K562 (cell line): Measurements from ENCODE around the gene AURKB. TPM values are rescaled to one million over a fixed set of nuclear protein-coding genes. Genes with fewer than 3 reads are reported as not detected.

ENCODE experiments used
- ASH1L ChIP-seq: fragments of 450-650 bp; IDR thresholded peaks from 2 replicates; pipeline ENCODE4 v1.6.1; 2018; ENCODE audit warnings: borderline replicate concordance, mild to moderate bottlenecking, low read depth; ENCODE audit not compliant: partially characterized antibody
- E4F1 ChIP-seq: fragments of 250-450 bp; sonication (Bioruptor Pico); IDR thresholded peaks from 2 replicates; pipeline ENCODE4 v1.5.0; 2021; ENCODE audit warnings: mild to moderate bottlenecking, borderline replicate concordance
- HCFC1 ChIP-seq: IDR thresholded peaks from 2 replicates; pipeline ENCODE4 v1.6.1; 2012; ENCODE audit warnings: low read depth, low read length, improper control_type of control experiment
- HNRNPLL ChIP-seq: fragments of 200-400 bp; formaldehyde crosslinking; IDR thresholded peaks from 2 replicates; pipeline ENCODE4 v1.6.1; 2017; ENCODE audit warnings: low read length, low read depth, mild to moderate bottlenecking; ENCODE audit not compliant: poor library complexity, severe bottlenecking
- HOXB6 ChIP-seq: fragments of 250-450 bp; sonication (Bioruptor Pico); IDR thresholded peaks from 2 replicates; pipeline ENCODE4 v1.5.1; 2022; ENCODE audit warnings: mild to moderate bottlenecking, borderline replicate concordance
- PATZ1 ChIP-seq: fragments of 250-450 bp; sonication (Bioruptor Pico); IDR thresholded peaks from 2 replicates; pipeline ENCODE4 v1.5.0; 2020; ENCODE audit warnings: mild to moderate bottlenecking, borderline replicate concordance
- POLR2B ChIP-seq: fragments of 450-650 bp; IDR thresholded peaks from 2 replicates; pipeline ENCODE4 v1.6.1; 2018; ENCODE audit warnings: low read depth; ENCODE audit not compliant: partially characterized antibody
- SIN3A ChIP-seq, 2 experiments: fragments of 150-350 bp in 1 of 2; IDR thresholded peaks; 2 replicates each; pipeline ENCODE4 v1.6.1; 2011 to 2016; ENCODE audit warnings: borderline replicate concordance in 2 of 2, low read depth in 2 of 2, low read length in 2 of 2, mild to moderate bottlenecking in 2 of 2, moderate library complexity in 2 of 2; ENCODE audit not compliant: control insufficient read depth in 1 of 2
- SNRNP70 ChIP-seq: fragments of 200-400 bp; formaldehyde crosslinking; optimal IDR thresholded peaks from 2 replicates; pipeline ENCODE3; 2017; ENCODE audit warnings: low read depth, low read length
- SUPT5H ChIP-seq: fragments of 450-650 bp; IDR thresholded peaks from 2 replicates; pipeline ENCODE4 v1.6.1; 2016
- TFAM ChIP-seq: fragments of 250-450 bp; sonication (Bioruptor Pico); conservative IDR thresholded peaks from 2 replicates; pipeline ENCODE4 v1.5.0; 2021; ENCODE audit warnings: mild to moderate bottlenecking, moderate library complexity
- ZC3H8 ChIP-seq: fragments of 450-650 bp; IDR thresholded peaks from 2 replicates; pipeline ENCODE4 v1.6.1; 2017
- polyA plus RNA-seq, 8 experiments: library from polyadenylated mRNA; depleted of rRNA in 4 of 8; stranded (reverse) in 5 of 8; unstranded in 3 of 8; fragments of >200 nt; fragmentation: Nextera tagmentation in 2 of 8; fragmentation: Illumina TruSeq in 1 of 8; extraction: Ambion mirVana in 2 of 8; extraction: Trizol in 1 of 8; gene quantifications; 2 replicates each; pipeline versions ENCODE4 v1.2.1 to v1.2.3, GENCODE V29; 2011 to 2014; ENCODE audit warnings: inconsistent platforms in 1 of 8, missing spikeins in 1 of 8
- total RNA-seq, 7 experiments: library from RNA; depleted of rRNA in 6 of 7; stranded (reverse); fragments of >200 nt in 6 of 7; fragmentation: Illumina TruSeq in 2 of 7; extraction: Trizol in 2 of 7; gene quantifications; 2 replicates each; pipeline versions ENCODE4 v1.2.1 to v1.2.3, GENCODE V29; 2011 to 2021; ENCODE audit warnings: low replicate concordance in 1 of 7
- TF ChIP-seq, protein P1 (sequence below), 2 experiments: fragments of 450-650 bp; IDR thresholded peaks; 2 replicates each; pipeline ENCODE4 v1.6.1; 2016; ENCODE audit warnings: mild to moderate bottlenecking in 2 of 2, borderline replicate concordance in 1 of 2, low read depth in 1 of 2, moderate library complexity in 1 of 2

The AURKB gene
- total and polyA plus RNA-seq, 9 of the 15 experiments (the other 6 are each of a cell fraction or from before 2014, with no cell fraction given): 27.2 to 114 (median 74.8) TPM

DNA sequence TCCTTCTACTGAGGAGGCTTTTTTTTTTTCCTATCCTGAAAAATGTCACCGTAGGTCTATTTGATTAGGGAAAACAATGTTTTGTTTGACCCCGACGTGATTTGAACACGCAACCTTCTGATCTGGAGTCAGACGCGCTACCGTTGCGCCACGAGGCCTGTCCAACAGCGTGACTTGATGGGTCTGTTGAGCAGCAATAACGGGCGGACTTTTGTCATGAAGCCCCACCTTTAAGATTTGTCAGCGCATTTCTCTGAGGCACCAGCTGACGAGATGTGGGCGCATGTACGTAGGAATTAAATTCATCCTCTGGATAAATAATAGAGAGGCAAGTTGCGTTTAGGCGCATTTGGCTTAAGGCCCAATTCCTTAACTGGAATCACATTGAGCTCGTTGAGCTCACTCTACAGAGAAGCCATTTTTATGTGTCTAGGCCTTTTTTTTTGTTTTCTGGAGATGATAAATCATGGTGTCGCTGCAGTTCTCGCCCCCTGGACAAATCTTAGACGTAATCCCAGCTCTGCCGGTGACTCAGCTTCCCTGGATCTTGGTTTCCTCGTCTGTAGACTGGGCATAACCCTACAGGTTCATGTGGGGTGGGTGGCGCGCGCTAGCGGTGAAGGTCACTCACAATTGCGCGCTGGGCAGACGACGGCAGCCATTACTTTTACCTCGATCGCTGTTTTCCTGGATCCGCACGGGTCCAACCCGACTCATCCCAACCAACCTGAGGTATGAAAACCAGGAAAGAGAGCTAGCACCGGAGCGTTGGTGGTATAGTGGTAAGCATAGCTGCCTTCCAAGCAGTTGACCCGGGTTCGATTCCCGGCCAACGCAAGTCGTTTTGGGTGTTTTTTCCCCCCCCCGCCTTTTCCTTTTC lies 10.6 kb upstream of the AURKB start (continued):
- TF ChIP-seq, protein P1, sequence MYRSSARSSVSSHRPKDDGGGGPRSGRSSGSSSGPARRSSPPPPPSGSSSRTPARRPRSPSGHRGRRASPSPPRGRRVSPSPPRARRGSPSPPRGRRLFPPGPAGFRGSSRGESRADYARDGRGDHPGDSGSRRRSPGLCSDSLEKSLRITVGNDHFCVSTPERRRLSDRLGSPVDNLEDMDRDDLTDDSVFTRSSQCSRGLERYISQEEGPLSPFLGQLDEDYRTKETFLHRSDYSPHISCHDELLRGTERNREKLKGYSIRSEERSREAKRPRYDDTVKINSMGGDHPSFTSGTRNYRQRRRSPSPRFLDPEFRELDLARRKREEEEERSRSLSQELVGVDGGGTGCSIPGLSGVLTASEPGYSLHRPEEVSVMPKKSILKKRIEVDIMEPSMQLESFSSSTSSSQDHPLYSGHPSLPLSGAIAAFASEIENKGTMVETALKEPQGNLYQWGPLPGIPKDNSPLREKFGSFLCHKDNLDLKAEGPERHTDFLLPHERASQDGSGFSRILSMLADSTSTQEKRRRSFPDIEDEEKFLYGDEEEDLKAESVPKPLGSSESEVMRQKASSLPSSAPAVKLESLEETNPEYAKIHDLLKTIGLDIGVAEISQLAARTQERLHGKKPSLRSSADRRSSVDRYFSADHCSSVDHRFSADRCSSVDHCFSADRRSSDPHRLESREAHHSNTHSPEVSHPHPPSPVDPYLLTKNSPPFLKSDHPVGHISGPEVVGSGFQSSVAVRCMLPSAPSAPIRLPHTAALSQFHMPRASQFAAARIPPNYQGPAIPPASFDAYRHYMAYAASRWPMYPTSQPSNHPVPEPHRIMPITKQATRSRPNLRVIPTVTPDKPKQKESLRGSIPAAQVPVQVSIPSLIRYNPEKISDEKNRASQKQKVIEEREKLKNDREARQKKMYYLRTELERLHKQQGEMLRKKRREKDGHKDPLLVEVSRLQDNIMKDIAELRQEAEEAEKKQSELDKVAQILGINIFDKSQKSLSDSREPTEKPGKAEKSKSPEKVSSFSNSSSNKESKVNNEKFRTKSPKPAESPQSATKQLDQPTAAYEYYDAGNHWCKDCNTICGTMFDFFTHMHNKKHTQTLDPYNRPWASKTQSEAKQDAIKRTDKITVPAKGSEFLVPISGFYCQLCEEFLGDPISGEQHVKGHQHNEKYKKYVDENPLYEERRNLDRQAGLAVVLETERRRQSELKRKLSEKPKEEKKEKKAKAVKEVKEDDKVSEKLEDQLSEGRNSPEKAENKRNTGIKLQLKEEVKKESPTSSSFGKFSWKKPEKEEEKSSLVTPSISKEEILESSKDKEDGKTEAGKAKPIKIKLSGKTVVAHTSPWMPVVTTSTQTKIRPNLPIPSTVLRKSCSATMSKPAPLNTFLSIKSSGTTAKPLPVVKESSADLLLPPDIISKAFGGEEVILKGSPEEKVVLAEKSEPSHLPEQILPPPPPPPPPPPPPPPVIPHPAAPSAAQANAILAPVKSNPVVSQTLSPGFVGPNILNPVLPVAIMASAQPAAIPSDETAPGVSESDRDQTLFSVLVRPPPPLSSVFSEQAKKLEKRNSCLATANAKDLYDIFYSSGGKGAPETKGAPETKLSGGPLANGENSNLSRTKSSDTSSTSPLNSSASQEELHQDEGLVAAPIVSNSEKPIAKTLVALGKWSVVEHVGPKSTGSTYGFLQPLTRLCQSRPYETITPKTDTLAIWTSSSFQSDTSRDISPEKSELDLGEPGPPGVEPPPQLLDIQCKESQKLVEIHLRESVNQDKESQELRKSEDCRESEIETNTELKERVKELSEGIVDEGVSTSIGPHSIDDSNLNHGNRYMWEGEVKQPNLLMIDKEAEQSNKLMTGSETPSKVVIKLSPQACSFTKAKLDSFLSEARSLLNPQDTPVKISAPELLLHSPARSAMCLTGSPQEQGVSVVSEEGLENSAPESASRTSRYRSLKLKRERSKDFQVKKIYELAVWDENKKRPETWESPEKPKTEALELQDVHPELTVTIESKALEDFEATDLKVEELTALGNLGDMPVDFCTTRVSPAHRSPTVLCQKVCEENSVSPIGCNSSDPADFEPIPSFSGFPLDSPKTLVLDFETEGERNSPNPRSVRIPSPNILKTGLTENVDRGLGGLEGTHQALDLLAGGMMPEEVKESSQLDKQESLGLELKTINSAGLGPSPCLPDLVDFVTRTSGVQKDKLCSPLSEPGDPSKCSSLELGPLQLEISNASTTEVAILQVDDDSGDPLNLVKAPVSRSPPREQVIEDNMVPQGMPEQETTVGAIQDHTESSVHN (IDR thresholded peaks at IDR 0.05; ENCODE audit: borderline replicate concordance in 1 of 2, low read depth in 1 of 2): no peak
- peak; percentile 43 for TF ChIP-seq HNRNPLL
- TF ChIP-seq PATZ1 (CRISPR knock-in tag): no peak
- TF ChIP-seq E4F1: no peak
- TF ChIP-seq TFAM (CRISPR knock-in tag): no peak
- no peak for TF ChIP-seq POLR2B
- TF ChIP-seq SNRNP70: no peak
- 0 out of 4 replicates have a peak, but pooled peaks of 1 of the 2 experiments have one; percentile 16 for TF ChIP-seq SIN3A (IDR thresholded peaks at IDR 0.05; ENCODE audit: borderline replicate concordance in 2 of 2, control insufficient read depth in 1 of 2, low read depth in 2 of 2, low read length in 2 of 2)
- TF ChIP-seq ZC3H8: peak; percentile 72; the same call in 1 of the 2 replicates
- TF ChIP-seq HCFC1: 0 out of 2 replicates have a peak, but pooled peaks have one; percentile 22
- no peak for TF ChIP-seq HOXB6
- no peak for TF ChIP-seq SUPT5H
- no peak for TF ChIP-seq ASH1L
